K562 (cell line): ENCODE data around the gene LCA5L. TPM values are rescaled to one million over a fixed set of nuclear protein-coding genes. Genes with fewer than 3 reads are reported as not detected.

Source experiments
- COPS2 ChIP-seq: fragments of 450-650 bp; conservative IDR thresholded peaks from 2 replicates; pipeline ENCODE4 v1.6.1; 2016; ENCODE audit warnings: mild to moderate bottlenecking, moderate library complexity
- ZNF280A ChIP-seq: fragments of 450-650 bp; IDR thresholded peaks from 2 replicates; pipeline ENCODE4 v1.6.1; 2018; ENCODE audit warnings: mild to moderate bottlenecking, low read depth; ENCODE audit not compliant: partially characterized antibody
- ZNF318 ChIP-seq, 2 experiments: fragments of 450-650 bp; IDR thresholded peaks; 2 replicates each; pipeline ENCODE4 v1.6.1; 2016; ENCODE audit warnings: mild to moderate bottlenecking in 2 of 2, borderline replicate concordance in 1 of 2, low read depth in 1 of 2, moderate library complexity in 1 of 2
- polyA plus RNA-seq, 8 experiments: library from polyadenylated mRNA; depleted of rRNA in 4 of 8; stranded (reverse) in 5 of 8; unstranded in 3 of 8; fragments of >200 nt; fragmentation: Nextera tagmentation in 2 of 8; fragmentation: Illumina TruSeq in 1 of 8; extraction: Ambion mirVana in 2 of 8; extraction: Trizol in 1 of 8; gene quantifications; 2 replicates each; pipeline versions ENCODE4 v1.2.1 to v1.2.3, GENCODE V29; 2011 to 2014; ENCODE audit warnings: inconsistent platforms in 1 of 8, missing spikeins in 1 of 8
- total RNA-seq, 7 experiments: library from RNA; depleted of rRNA in 6 of 7; stranded (reverse); fragments of >200 nt in 6 of 7; fragmentation: Illumina TruSeq in 2 of 7; extraction: Trizol in 2 of 7; gene quantifications; 2 replicates each; pipeline versions ENCODE4 v1.2.1 to v1.2.3, GENCODE V29; 2011 to 2021; ENCODE audit warnings: low replicate concordance in 1 of 7

Gene LCA5L
- total and polyA plus RNA-seq, 9 of the 15 experiments (the other 6 are each of a cell fraction or from before 2014, with no cell fraction given): 1.8 to 4.9 (median 3.8) TPM

GRCh38 chr21:39434950-39435349, 10.6 kb downstream of the LCA5L start (continued):
- TF ChIP-seq ZNF318 (IDR thresholded peaks at IDR 0.05; ENCODE audit: borderline replicate concordance in 1 of 2, low read depth in 1 of 2) (no peak), ZNF280A (no peak), COPS2 (no peak)
